OCI-LY1 (cell line): Measurements from ENCODE around the gene IFIT3.

Experiments used
- EZH2 ChIP-seq: fragments of 200-600 bp; sonication (generic), shearing (Covaris generic); IDR thresholded peaks from 2 replicates; pipeline ENCODE4 v1.8.0; 2017; ENCODE audit warnings: borderline replicate concordance, mixed run types, mild to moderate bottlenecking, antibody characterized with exemption, low read length, moderate library complexity, mixed read lengths
- TF ChIP-seq, protein P1 (sequence below): fragments of 200-600 bp; sonication (generic), shearing (Covaris generic); IDR thresholded peaks from 2 replicates; pipeline ENCODE4 v1.5.1; 2017; ENCODE audit warnings: mild to moderate bottlenecking, antibody characterized with exemption, low read length, moderate library complexity, mixed read lengths

DNA sequence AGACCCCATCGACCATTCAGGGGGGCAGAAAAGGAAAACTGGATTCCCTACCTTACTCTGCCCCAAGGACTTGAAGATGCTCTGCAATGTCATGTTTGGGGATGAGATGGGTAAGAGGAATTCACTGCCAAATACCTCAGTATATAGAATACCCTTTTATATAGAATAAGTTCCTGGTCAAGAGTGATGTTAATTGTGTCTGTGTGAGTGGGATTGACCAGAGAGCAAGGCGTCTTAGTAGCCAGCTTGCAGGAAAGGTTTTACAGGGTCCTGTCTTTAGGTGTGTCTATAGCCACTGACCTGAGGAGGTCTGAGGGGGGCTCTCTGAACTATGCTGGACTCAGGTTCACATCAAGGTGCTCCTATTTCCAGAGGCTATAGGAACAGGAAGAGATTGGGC, 1.4 kb downstream of the IFIT3 start:
- TF ChIP-seq, protein P1, sequence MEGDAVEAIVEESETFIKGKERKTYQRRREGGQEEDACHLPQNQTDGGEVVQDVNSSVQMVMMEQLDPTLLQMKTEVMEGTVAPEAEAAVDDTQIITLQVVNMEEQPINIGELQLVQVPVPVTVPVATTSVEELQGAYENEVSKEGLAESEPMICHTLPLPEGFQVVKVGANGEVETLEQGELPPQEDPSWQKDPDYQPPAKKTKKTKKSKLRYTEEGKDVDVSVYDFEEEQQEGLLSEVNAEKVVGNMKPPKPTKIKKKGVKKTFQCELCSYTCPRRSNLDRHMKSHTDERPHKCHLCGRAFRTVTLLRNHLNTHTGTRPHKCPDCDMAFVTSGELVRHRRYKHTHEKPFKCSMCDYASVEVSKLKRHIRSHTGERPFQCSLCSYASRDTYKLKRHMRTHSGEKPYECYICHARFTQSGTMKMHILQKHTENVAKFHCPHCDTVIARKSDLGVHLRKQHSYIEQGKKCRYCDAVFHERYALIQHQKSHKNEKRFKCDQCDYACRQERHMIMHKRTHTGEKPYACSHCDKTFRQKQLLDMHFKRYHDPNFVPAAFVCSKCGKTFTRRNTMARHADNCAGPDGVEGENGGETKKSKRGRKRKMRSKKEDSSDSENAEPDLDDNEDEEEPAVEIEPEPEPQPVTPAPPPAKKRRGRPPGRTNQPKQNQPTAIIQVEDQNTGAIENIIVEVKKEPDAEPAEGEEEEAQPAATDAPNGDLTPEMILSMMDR, result no peak
- no peak for TF ChIP-seq EZH2
